K562 (cell line): ENCODE measurements around the gene HSFX3.

Experiments
- EP300 ChIP-seq: IDR thresholded peaks from 2 replicates; pipeline ENCODE4 v1.6.1; 2012; ENCODE audit warnings: low read length, improper control_type of control experiment
- HDAC2 ChIP-seq: fragments of 450-650 bp; IDR thresholded peaks from 2 replicates; pipeline ENCODE4 v1.6.1; 2016; ENCODE audit warnings: mild to moderate bottlenecking
- HNRNPUL1 ChIP-seq: fragments of 200-400 bp; formaldehyde crosslinking; IDR thresholded peaks from 2 replicates; pipeline ENCODE4 v1.6.1; 2017; ENCODE audit warnings: low read length
- MLX ChIP-seq, 2 experiments: fragments of 450-650 bp in 1 of 2; sonication (generic) in 1 of 2; formaldehyde crosslinking; conservative IDR thresholded peaks; 2 replicates each; pipeline versions ENCODE4 v1.4.0 to v1.8.1; 2020 to 2022; ENCODE audit warnings: mild to moderate bottlenecking in 1 of 2, missing genetic modification reagents in 1 of 2
- NBN ChIP-seq: fragments of 450-650 bp; IDR thresholded peaks from 2 replicates; pipeline ENCODE4 v1.6.1; 2016; ENCODE audit warnings: low read depth, mild to moderate bottlenecking
- YY1 ChIP-seq, 3 experiments: IDR thresholded peaks; 2 replicates each; pipeline ENCODE4 v1.6.1; 2011; ENCODE audit warnings: low read length in 2 of 3, mild to moderate bottlenecking in 2 of 3, moderate library complexity in 2 of 3, borderline replicate concordance in 1 of 3, control low read depth in 1 of 3, low read depth in 1 of 3; ENCODE audit not compliant: insufficient read depth in 3 of 3, insufficient replicate concordance in 2 of 3, control insufficient read depth in 1 of 3, insufficient read length in 1 of 3; ENCODE audit errors: extremely low read depth in 1 of 3
- TF ChIP-seq, protein P1 (sequence below), 3 experiments: fragments of 200-800 bp in 1 of 3; sonication (Bioruptor generic) in 1 of 3; sonication (generic) in 1 of 3; formaldehyde crosslinking in 1 of 3; IDR thresholded peaks; 2 replicates each; pipeline versions ENCODE4 v1.6.1 to v1.8.0; 2016 to 2022; ENCODE audit warnings: mild to moderate bottlenecking in 2 of 3, missing compliant biosample characterization in 2 of 3, missing genetic modification characterization in 2 of 3, missing genetic modification reagents in 1 of 3
- TF ChIP-seq, protein P2 (sequence below): fragments of 250-450 bp; sonication (Bioruptor Pico); IDR thresholded peaks from 2 replicates; pipeline ENCODE4 v1.4.0; 2020; ENCODE audit warnings: mild to moderate bottlenecking

GRCh38 chrX:149540621-149541520 is 8.9 kb downstream of the HSFX3 start, which contains the start of gene EOLA1:
- no peak for TF ChIP-seq MLX (CRISPR knock-in tag; conservative IDR thresholded peaks at IDR 0.05)
- TF ChIP-seq HDAC2 = no peak; the same call in none of the 2 replicates
- TF ChIP-seq, protein P1, sequence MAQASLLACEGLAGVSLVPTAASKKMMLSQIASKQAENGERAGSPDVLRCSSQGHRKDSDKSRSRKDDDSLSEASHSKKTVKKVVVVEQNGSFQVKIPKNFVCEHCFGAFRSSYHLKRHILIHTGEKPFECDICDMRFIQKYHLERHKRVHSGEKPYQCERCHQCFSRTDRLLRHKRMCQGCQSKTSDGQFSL (CRISPR knock-in tag; IDR thresholded peaks at IDR 0.05) = no peak
- TF ChIP-seq, protein P1 (tag; IDR thresholded peaks at IDR 0.05) = no peak
- TF ChIP-seq HNRNPUL1 = no peak
- TF ChIP-seq, protein P2, sequence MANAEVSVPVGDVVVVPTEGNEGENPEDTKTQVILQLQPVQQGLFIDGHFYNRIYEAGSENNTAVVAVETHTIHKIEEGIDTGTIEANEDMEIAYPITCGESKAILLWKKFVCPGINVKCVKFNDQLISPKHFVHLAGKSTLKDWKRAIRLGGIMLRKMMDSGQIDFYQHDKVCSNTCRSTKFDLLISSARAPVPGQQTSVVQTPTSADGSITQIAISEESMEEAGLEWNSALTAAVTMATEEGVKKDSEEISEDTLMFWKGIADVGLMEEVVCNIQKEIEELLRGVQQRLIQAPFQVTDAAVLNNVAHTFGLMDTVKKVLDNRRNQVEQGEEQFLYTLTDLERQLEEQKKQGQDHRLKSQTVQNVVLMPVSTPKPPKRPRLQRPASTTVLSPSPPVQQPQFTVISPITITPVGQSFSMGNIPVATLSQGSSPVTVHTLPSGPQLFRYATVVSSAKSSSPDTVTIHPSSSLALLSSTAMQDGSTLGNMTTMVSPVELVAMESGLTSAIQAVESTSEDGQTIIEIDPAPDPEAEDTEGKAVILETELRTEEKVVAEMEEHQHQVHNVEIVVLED (CRISPR knock-in tag) = peak; percentile 99
- peak in 1 of 3 experiments; percentile 13 for TF ChIP-seq YY1 (IDR thresholded peaks at IDR 0.05; ENCODE audit: borderline replicate concordance in 1 of 3, control insufficient read depth in 1 of 3, extremely low read depth in 1 of 3, insufficient read depth in 3 of 3, insufficient read length in 1 of 3, insufficient replicate concordance in 2 of 3, low read depth in 1 of 3, low read length in 2 of 3)
- no peak for TF ChIP-seq EP300
- no peak for TF ChIP-seq NBN
